Omental fat pad (tissue), 4 donors: ENCODE data around the gene TSSC4. TPM values are rescaled to one million over a fixed set of nuclear protein-coding genes. Genes with fewer than 3 reads are reported as not detected.
A peak's percentile ranks its signal among the peaks of the same experiment; 100 is the strongest.

Experiments used
- ATAC-seq: fragments of 150-250 bp; one replicate; pipeline ENCODE4 v1.9.1; 2016; ENCODE audit warnings: mild to moderate bottlenecking, moderate library complexity; ENCODE audit not compliant: low FRiP score
- DNase-seq: peaks from one replicate; pipeline ENCODE4 v3.0.0-alpha.2; 2019; ENCODE audit warnings: low spot score
- CTCF ChIP-seq, 3 donors: fragments of 450-650 bp; IDR thresholded peaks; one replicate each; pipeline ENCODE4 v1.5.1; 2016 to 2017; ENCODE audit warnings: antibody characterized with exemption in 3 of 3, mild to moderate bottlenecking in 3 of 3, moderate library complexity in 2 of 3
- total RNA-seq, 4 donors: library from RNA; depleted of rRNA; stranded (reverse); fragments of >200 nt; gene quantifications; one replicate each; pipeline ENCODE4 v1.1.0, GENCODE V29; 2016

The TSSC4 gene
- total RNA-seq, 4 donors from 2014 or later, result 29.9 to 59.7 (median 33.5) TPM

- TF ChIP-seq CTCF (IDR thresholded peaks at IDR 0.05), result no peak
- DNase-seq, result no peak
- no peak for ATAC-seq
These were observed 31.2 kb upstream of the TSSC4 start for GRCh38 chr11:2369320-2369719.

GRCh38 chr11:2369896-2370295 lies 30.7 kb upstream of the TSSC4 start:
- TF ChIP-seq CTCF (IDR thresholded peaks at IDR 0.05), result no peak
- ATAC-seq (no peak), DNase-seq (no peak)

- DNase-seq, result no peak
- TF ChIP-seq CTCF (IDR thresholded peaks at IDR 0.05), result no peak
- ATAC-seq, result no peak
These were observed 25.9 kb upstream of the TSSC4 start for GRCh38 chr11:2374456-2375201.

GRCh38 chr11:2375341-2375853 lies 25.2 kb upstream of the TSSC4 start:
- no peak for ATAC-seq
- DNase-seq, result no peak
- TF ChIP-seq CTCF (IDR thresholded peaks at IDR 0.05), result no peak

GRCh38 chr11:2375964-2376551 lies 24.5 kb upstream of the TSSC4 start:
- DNase-seq, result no peak
- no peak for ATAC-seq
- no peak for TF ChIP-seq CTCF (IDR thresholded peaks at IDR 0.05)

GRCh38 chr11:2376751-2377451 lies 23.6 kb upstream of the TSSC4 start, which contains the start of gene CD81:
TSS of gene CD81 (plus strand) at chr11:2377310. CDS start at chr11:2377550, 240 bp downstream.
- no peak for TF ChIP-seq CTCF (IDR thresholded peaks at IDR 0.05)
- ATAC-seq (peak; percentile 48), DNase-seq (no peak)
